ENCODE data around the gene ASTN2. TPM values are rescaled to one million over a fixed set of nuclear protein-coding genes. Genes with fewer than 3 reads are reported as not detected.

Gene ASTN2
- total RNA-seq, 1 donor from 2014 or later: 13.6 TPM

- TF ChIP-seq CTCF (IDR thresholded peaks at IDR 0.05; ENCODE audit: insufficient read depth, low read depth, low read length) (no peak), EZH2 (IDR thresholded peaks at IDR 0.05; ENCODE audit: insufficient read depth, low read length) (no peak)
- no peak overlapping the region for H3K27ac Mint-ChIP-seq (ENCODE audit: unreplicated experiment)
- H3K4me2 ChIP-seq (ENCODE audit: low read length): no peak overlapping the region
- no peaks in the 10 kb centered on the region for H3K36me3 ChIP-seq (ENCODE audit: insufficient read depth, low read length)
- no peak overlapping the region for H2AFZ ChIP-seq (ENCODE audit: low read depth, low read length)
- DNase-seq (ENCODE audit: low read depth): no peak
- no peaks in the 10 kb centered on the region for H3K36me3 Mint-ChIP-seq (ENCODE audit: low read depth, unreplicated experiment)
- no peak overlapping the region for H3K9ac ChIP-seq (ENCODE audit: low read length)
- peaks cover 20% of the 10 kb centered on the region for H3K4me1 ChIP-seq (ENCODE audit: insufficient read depth, low read length)
- no peaks in the 10 kb centered on the region for H3K9me3 Mint-ChIP-seq (ENCODE audit: unreplicated experiment)
- no peaks in the 10 kb centered on the region for H4K20me1 ChIP-seq (ENCODE audit: insufficient read depth, low read length)
- no peak overlapping the region for H3K27ac ChIP-seq (ENCODE audit: low read depth, low read length)
- H3K79me2 ChIP-seq (ENCODE audit: insufficient read depth, low read length): no peaks in the 10 kb centered on the region
- H3K4me3 Mint-ChIP-seq (ENCODE audit: unreplicated experiment): no peak overlapping the region
- FAIRE-seq: no peak
- H3K9me3 ChIP-seq (ENCODE audit: insufficient read depth, low read depth, low read length): no peaks in the 10 kb centered on the region
- no peaks in the 10 kb centered on the region for H3K27me3 ChIP-seq (ENCODE audit: insufficient read depth, low read length)
- peaks cover 11% of the 10 kb centered on the region for H3K4me1 Mint-ChIP-seq (ENCODE audit: low read depth, unreplicated experiment)
- no peaks in the 10 kb centered on the region for H3K27me3 Mint-ChIP-seq (ENCODE audit: low read depth, unreplicated experiment)
- no peak overlapping the region for H3K4me3 ChIP-seq (ENCODE audit: insufficient read depth, low read depth, low read length)
Measured at GRCh38 chr9:116448431-116448830, 966.4 kb downstream of the ASTN2 start.

- no peak for FAIRE-seq
Measured at GRCh38 chr9:116447934-116448333, 966.9 kb downstream of the ASTN2 start.

More at GRCh38 chr9:116447934-116448333, 966.9 kb downstream of the ASTN2 start:
- H4K20me1 ChIP-seq (ENCODE audit: insufficient read depth, low read length): no peaks in the 10 kb centered on the region
- no peaks in the 10 kb centered on the region for H3K79me2 ChIP-seq (ENCODE audit: insufficient read depth, low read length)
- Mint-ChIP-seq H3K4me3 (ENCODE audit: unreplicated experiment) (no peak overlapping the region), H3K9me3 (ENCODE audit: unreplicated experiment) (no peaks in the 10 kb centered on the region), H3K4me1 (ENCODE audit: low read depth, unreplicated experiment) (peaks cover 11% of the 10 kb centered on the region), H3K27me3 (ENCODE audit: low read depth, unreplicated experiment) (no peaks in the 10 kb centered on the region), H3K27ac (ENCODE audit: unreplicated experiment) (no peak overlapping the region), H3K36me3 (ENCODE audit: low read depth, unreplicated experiment) (no peaks in the 10 kb centered on the region)
- H3K9me3 ChIP-seq (ENCODE audit: insufficient read depth, low read depth, low read length): no peaks in the 10 kb centered on the region
- H3K4me3 ChIP-seq (ENCODE audit: insufficient read depth, low read depth, low read length): no peak overlapping the region
- no peaks in the 10 kb centered on the region for H3K27me3 ChIP-seq (ENCODE audit: insufficient read depth, low read length)
- no peak overlapping the region for H3K4me2 ChIP-seq (ENCODE audit: low read length)
- H3K9ac ChIP-seq (ENCODE audit: low read length): no peak overlapping the region
- DNase-seq (ENCODE audit: low read depth): no peak
- no peaks in the 10 kb centered on the region for H3K36me3 ChIP-seq (ENCODE audit: insufficient read depth, low read length)
- H3K27ac ChIP-seq (ENCODE audit: low read depth, low read length): no peak overlapping the region
- H3K4me1 ChIP-seq (ENCODE audit: insufficient read depth, low read length): peaks cover 20% of the 10 kb centered on the region
- H2AFZ ChIP-seq (ENCODE audit: low read depth, low read length): no peak overlapping the region
- no peak for TF ChIP-seq EZH2 (IDR thresholded peaks at IDR 0.05; ENCODE audit: insufficient read depth, low read length)
- TF ChIP-seq CTCF (IDR thresholded peaks at IDR 0.05; ENCODE audit: insufficient read depth, low read depth, low read length): no peak
